HCT116 (cell line): ENCODE data around the gene UBTD1. TPM values are rescaled to one million over a fixed set of nuclear protein-coding genes. Genes with fewer than 3 reads are reported as not detected.

Experiments
- ATAC-seq: fragments of 200-7000 bp; cut with Tn5 transposase; 2 replicates; pipeline ENCODE4 v1.9.1; 2020; ENCODE audit warnings: mild to moderate bottlenecking, moderate library complexity
- BruUV-seq: library from RNA; stranded (reverse); fragments of 400-500 nt; replicated peaks from 2 replicates; lab custom pipeline; 2021; lab: Mats Ljungman, UMichigan
- CTCF ChIA-PET: fragments of 300-600 bp; sonication (Branson Sonifier 250); formaldehyde crosslinking; loops from one replicate; lab custom pipeline; 2021; ENCODE audit warnings: antibody characterized with exemption; lab: Charles Lee
- POLR2A ChIA-PET: fragments of 300-600, 350-600 bp; sonication (Branson Sonifier 250); formaldehyde crosslinking; loops from one replicate; lab custom pipeline; 2021; ENCODE audit warnings: antibody characterized with exemption; lab: Charles Lee
- RAD21 ChIA-PET, 2 experiments: fragments of 300-600 bp; sonication (Branson Sonifier 250); formaldehyde crosslinking; loops; one replicate each; lab custom pipeline; 2023; ENCODE audit warnings: low total read pairs in 2 of 2; ENCODE audit not compliant: uncharacterized antibody in 2 of 2, unreplicated experiment in 2 of 2, low non-redundant PET in 1 of 2; lab: Charles Lee
- DNase-seq: peaks from one replicate; pipeline ENCODE4 v3.0.0-alpha.2; 2010; ENCODE audit warnings: low read depth, low spot score
- H2AFZ ChIP-seq: fragments of 200-600 bp; shearing (Covaris generic), sonication (generic); 2 replicates; pipeline ENCODE4 v1.6.1; 2017; ENCODE audit warnings: low read depth, mixed run types, mixed read lengths, antibody characterized with exemption, low read length; ENCODE audit not compliant: poor library complexity, severe bottlenecking
- H3K27ac ChIP-seq: 2 replicates; pipeline ENCODE4 v1.5.1; 2012; ENCODE audit warnings: low read depth, low read length
- H3K27me3 ChIP-seq: fragments of 200-600 bp; sonication (generic); 2 replicates; pipeline ENCODE4 v1.6.1; 2016; ENCODE audit warnings: mixed run types, low read length, mixed read lengths; ENCODE audit not compliant: insufficient read depth
- H3K36me3 ChIP-seq, 2 experiments: fragments of 200-500 bp in 1 of 2; fragments of 200-600 bp in 1 of 2; sonication (Bioruptor generic) in 1 of 2; sonication (generic) in 1 of 2; 2 replicates each; pipeline versions ENCODE4 v1.5.1 to v1.6.1; 2014 to 2016; ENCODE audit warnings: low read length in 2 of 2, inconsistent platforms in 1 of 2, mixed read lengths in 1 of 2, mixed run types in 1 of 2; ENCODE audit not compliant: insufficient read depth in 2 of 2, control insufficient read depth in 1 of 2
- H3K4me1 ChIP-seq, 2 experiments: fragments of 200-600 bp in 1 of 2; sonication (generic) in 1 of 2; 2 replicates each; pipeline versions ENCODE4 v1.5.1 to v1.6.1; 2012 to 2017; ENCODE audit warnings: low read length in 2 of 2, inconsistent platforms in 1 of 2, mild to moderate bottlenecking in 1 of 2, mixed read lengths in 1 of 2, mixed run types in 1 of 2, moderate library complexity in 1 of 2; ENCODE audit not compliant: insufficient read depth in 2 of 2, control insufficient read depth in 1 of 2
- H3K4me2 ChIP-seq: fragments of 200-600 bp; sonication (generic); 2 replicates; pipeline ENCODE4 v1.6.1; 2017; ENCODE audit warnings: mixed run types, low read length, mixed read lengths
- H3K4me3 ChIP-seq, 2 experiments: fragments of 200-600 bp in 1 of 2; sonication (generic) in 1 of 2; replicated peaks in 1 of 2; 2 replicates each; pipeline ENCODE4 v1.5.1; 2011 to 2016; ENCODE audit warnings: low read length in 2 of 2, control low read depth in 1 of 2, low read depth in 1 of 2, mild to moderate bottlenecking in 1 of 2, mixed read lengths in 1 of 2, mixed run types in 1 of 2
- H3K79me2 ChIP-seq: fragments of 200-600 bp; sonication (generic); 2 replicates; pipeline ENCODE4 v1.6.1; 2017; ENCODE audit warnings: mild to moderate bottlenecking, mixed run types, low read length, moderate library complexity, mixed read lengths; ENCODE audit not compliant: insufficient read depth
- H3K9ac ChIP-seq: fragments of 200-600 bp; sonication (generic); 2 replicates; pipeline ENCODE4 v1.6.1; 2016; ENCODE audit warnings: low read length, mixed read lengths
- H3K9me2 ChIP-seq: fragments of 200-600 bp; sonication (generic), shearing (Covaris generic); 2 replicates; pipeline ENCODE4 v1.6.1; 2017; ENCODE audit warnings: mixed run types, mild to moderate bottlenecking, moderate library complexity; ENCODE audit not compliant: insufficient read depth
- H3K9me3 ChIP-seq, 2 experiments: fragments of 200-500 bp in 1 of 2; fragments of 200-600 bp in 1 of 2; sonication (Bioruptor generic) in 1 of 2; sonication (generic) in 1 of 2; 2 replicates each; pipeline ENCODE4 v1.6.1; 2014 to 2017; ENCODE audit warnings: low read length in 2 of 2, mixed read lengths in 2 of 2, inconsistent platforms in 1 of 2, low read depth in 1 of 2, mild to moderate bottlenecking in 1 of 2, mixed run types in 1 of 2, moderate library complexity in 1 of 2; ENCODE audit not compliant: control insufficient read depth in 1 of 2, insufficient read depth in 1 of 2
- H4K20me1 ChIP-seq: fragments of 200-600 bp; sonication (generic), shearing (Covaris generic); 2 replicates; pipeline ENCODE4 v1.6.1; 2017; ENCODE audit warnings: mixed run types, mild to moderate bottlenecking, moderate library complexity; ENCODE audit not compliant: insufficient read depth
- CBX3 ChIP-seq: IDR thresholded peaks from 2 replicates; pipeline ENCODE4 v1.6.1; 2012; ENCODE audit warnings: low read depth
- CEBPB ChIP-seq: IDR thresholded peaks from 2 replicates; pipeline ENCODE4 v1.6.1; 2012; ENCODE audit warnings: low read depth
- CTCF ChIP-seq, 3 experiments: fragments of 200-600 bp in 1 of 3; sonication (generic) in 1 of 3; IDR thresholded peaks in 2 of 3; conservative IDR thresholded peaks in 1 of 3; 2 replicates each; pipeline ENCODE4 v1.5.1; 2012 to 2017; ENCODE audit warnings: low read depth in 2 of 3, low read length in 2 of 3, antibody characterized with exemption in 1 of 3, borderline replicate concordance in 1 of 3, control low read depth in 1 of 3, mild to moderate bottlenecking in 1 of 3, mixed read lengths in 1 of 3, mixed run types in 1 of 3, moderate library complexity in 1 of 3; ENCODE audit not compliant: insufficient read depth in 1 of 3
- EZH2 ChIP-seq: fragments of 200-600 bp; sonication (generic); IDR thresholded peaks from 2 replicates; pipeline ENCODE4 v1.6.1; 2017; ENCODE audit warnings: antibody characterized with exemption, mixed run types
- EZH2phosphoT487 ChIP-seq: fragments of 200-600 bp; IDR thresholded peaks from 2 replicates; pipeline ENCODE4 v1.6.1; 2018; ENCODE audit warnings: antibody characterized with exemption, borderline replicate concordance
- JUND ChIP-seq: IDR thresholded peaks from 2 replicates; pipeline ENCODE4 v1.6.1; 2012
- MAX ChIP-seq: IDR thresholded peaks from 2 replicates; pipeline ENCODE4 v1.6.1; 2012
- POLR2A ChIP-seq: IDR thresholded peaks from 2 replicates; pipeline ENCODE4 v1.7.0; 2011; ENCODE audit warnings: borderline replicate concordance; ENCODE audit not compliant: insufficient read depth, insufficient read length; ENCODE audit errors: extremely low read depth
- RAD21 ChIP-seq: IDR thresholded peaks from 2 replicates; pipeline ENCODE4 v1.6.1; 2012; ENCODE audit warnings: low read depth, mild to moderate bottlenecking
- REST ChIP-seq: IDR thresholded peaks from 2 replicates; pipeline ENCODE4 v1.6.1; 2012; ENCODE audit warnings: low read depth
- SIN3A ChIP-seq: IDR thresholded peaks from 2 replicates; pipeline ENCODE4 v1.6.1; 2012; ENCODE audit warnings: low read depth
- SP1 ChIP-seq: IDR thresholded peaks from 2 replicates; pipeline ENCODE4 v1.6.1; 2012; ENCODE audit warnings: low read depth
- SRF ChIP-seq: IDR thresholded peaks from 2 replicates; pipeline ENCODE4 v1.6.1; 2012; ENCODE audit warnings: low read depth
- TCF7L2 ChIP-seq: IDR thresholded peaks from 2 replicates; pipeline ENCODE4 v1.7.0; 2011; ENCODE audit warnings: borderline replicate concordance, inconsistent platforms; ENCODE audit not compliant: insufficient read depth, insufficient read length; ENCODE audit errors: extremely low read depth
- YY1 ChIP-seq: IDR thresholded peaks from 2 replicates; pipeline ENCODE4 v1.6.1; 2011; ENCODE audit warnings: low read length, low read depth, moderate library complexity, mild to moderate bottlenecking; ENCODE audit not compliant: insufficient replicate concordance; ENCODE audit errors: extremely low read depth
- ZFX ChIP-seq: fragments of 450-650 bp; IDR thresholded peaks from 2 replicates; pipeline ENCODE4 v1.6.1; 2017
- intact Hi-C: fragments of 100-400 bp; cut with micrococcal nuclease; formaldehyde crosslinking; loops from 2 replicates; pipeline ENCODE4 v1.10.0; 2022
- total RNA-seq: library from RNA; stranded (reverse); gene quantifications from one replicate; pipeline ENCODE4 v1.2.1, GENCODE V29; 2021; ENCODE audit not compliant: unreplicated experiment
- TF ChIP-seq, protein P1 (sequence below): IDR thresholded peaks from 2 replicates; pipeline ENCODE4 v1.6.1; 2011; ENCODE audit warnings: mild to moderate bottlenecking, low read length, moderate library complexity; ENCODE audit not compliant: insufficient replicate concordance; ENCODE audit errors: extremely low read depth
- TF ChIP-seq, protein P2 (sequence below): IDR thresholded peaks from 2 replicates; pipeline ENCODE4 v1.6.1; 2012

Gene UBTD1
- total RNA-seq, 1 experiment from 2014 or later, result 12.8 TPM

DNA sequence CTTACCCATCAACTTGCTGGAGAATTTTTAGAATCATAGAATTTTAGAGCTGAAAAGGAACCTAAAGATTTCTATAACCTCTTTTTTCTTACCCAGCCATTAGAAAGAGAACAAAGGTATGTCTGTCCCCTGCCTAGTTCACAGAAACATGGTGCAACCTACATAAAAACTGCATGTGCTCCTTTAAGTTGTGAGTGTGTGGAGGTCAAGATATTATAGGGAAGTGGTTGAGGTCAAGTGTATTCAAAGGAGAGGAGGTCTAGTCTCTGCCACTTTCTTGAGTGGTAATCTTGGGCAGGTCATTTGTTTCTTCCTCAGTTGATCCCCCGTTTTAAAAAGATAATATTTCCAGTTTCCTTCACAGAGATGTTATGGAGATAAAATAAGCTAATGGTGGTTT, 6.4 kb downstream of the UBTD1 start:
- Histone ChIP-seq H3K9ac (no peak overlapping the region), H3K4me3 (no peak overlapping the region), H3K27ac (no peak overlapping the region), H3K27me3 (no peaks in the 10 kb centered on the region), H2AFZ (no peak overlapping the region), H3K36me3 (no peaks in the 10 kb centered on the region), H3K4me1 (peaks cover 2 to 3% of the 10 kb centered on the region in 2 experiments; a peak in 2 of 4 replicates), H3K79me2 (no peaks in the 10 kb centered on the region; the same call in 1 of the 2 replicates), H4K20me1 (no peaks in the 10 kb centered on the region), H3K9me3 (no peaks in the 10 kb centered on the region), H3K9me2 (no peaks in the 10 kb centered on the region), H3K4me2 (no peak overlapping the region)
- ATAC-seq (no peak), DNase-seq (no peak)
- ChIA-PET RAD21 (no interaction called here), POLR2A (no interaction called here), CTCF (no interaction called here)
- intact Hi-C loops, result no loop called here
- TF ChIP-seq SIN3A, result no peak
- TF ChIP-seq CEBPB, result no peak
- TF ChIP-seq ZFX, result no peak
- TF ChIP-seq, protein P1, sequence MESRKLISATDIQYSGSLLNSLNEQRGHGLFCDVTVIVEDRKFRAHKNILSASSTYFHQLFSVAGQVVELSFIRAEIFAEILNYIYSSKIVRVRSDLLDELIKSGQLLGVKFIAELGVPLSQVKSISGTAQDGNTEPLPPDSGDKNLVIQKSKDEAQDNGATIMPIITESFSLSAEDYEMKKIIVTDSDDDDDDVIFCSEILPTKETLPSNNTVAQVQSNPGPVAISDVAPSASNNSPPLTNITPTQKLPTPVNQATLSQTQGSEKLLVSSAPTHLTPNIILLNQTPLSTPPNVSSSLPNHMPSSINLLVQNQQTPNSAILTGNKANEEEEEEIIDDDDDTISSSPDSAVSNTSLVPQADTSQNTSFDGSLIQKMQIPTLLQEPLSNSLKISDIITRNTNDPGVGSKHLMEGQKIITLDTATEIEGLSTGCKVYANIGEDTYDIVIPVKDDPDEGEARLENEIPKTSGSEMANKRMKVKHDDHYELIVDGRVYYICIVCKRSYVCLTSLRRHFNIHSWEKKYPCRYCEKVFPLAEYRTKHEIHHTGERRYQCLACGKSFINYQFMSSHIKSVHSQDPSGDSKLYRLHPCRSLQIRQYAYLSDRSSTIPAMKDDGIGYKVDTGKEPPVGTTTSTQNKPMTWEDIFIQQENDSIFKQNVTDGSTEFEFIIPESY, result no peak
- TF ChIP-seq SP1, result no peak
- no peak for TF ChIP-seq CTCF (IDR thresholded peaks at IDR 0.05 in 2 of 3, conservative IDR thresholded peaks at IDR 0.05 in 1 of 3; ENCODE audit: borderline replicate concordance in 1 of 3, insufficient read depth in 1 of 3, low read depth in 2 of 3, low read length in 2 of 3)
- TF ChIP-seq POLR2A, result no peak
- TF ChIP-seq YY1, result no peak
- TF ChIP-seq MAX, result no peak
- no peak for TF ChIP-seq JUND
- TF ChIP-seq, protein P2, sequence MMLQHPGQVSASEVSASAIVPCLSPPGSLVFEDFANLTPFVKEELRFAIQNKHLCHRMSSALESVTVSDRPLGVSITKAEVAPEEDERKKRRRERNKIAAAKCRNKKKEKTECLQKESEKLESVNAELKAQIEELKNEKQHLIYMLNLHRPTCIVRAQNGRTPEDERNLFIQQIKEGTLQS, result no peak
- TF ChIP-seq SRF, result no peak
- no peak for TF ChIP-seq TCF7L2
- TF ChIP-seq EZH2phosphoT487, result no peak
- TF ChIP-seq CBX3, result no peak
- no peak for TF ChIP-seq EZH2
- TF ChIP-seq REST, result no peak
- TF ChIP-seq RAD21, result no peak
- no TSS peak for BruUV-seq
